ENCODE data around the gene PHOSPHO1.
"Not testable (repeated sequence)": the region's sequence is repeated elsewhere in the genome, so short reads cannot be mapped to it uniquely, and the experiment has no call there.

The PHOSPHO1 gene

GRCh38 chr17:49193513-49194296, 36.9 kb downstream of the PHOSPHO1 start:
- peak; percentile 34 for DNase-seq (ENCODE audit: low spot score)

- peak; percentile 94 for DNase-seq (ENCODE audit: low spot score)
These were observed 38.5 kb downstream of the PHOSPHO1 start for GRCh38 chr17:49191917-49192741.

- DNase-seq (ENCODE audit: low spot score), result peak; percentile 81
These were observed 39.1 kb downstream of the PHOSPHO1 start for GRCh38 chr17:49191409-49191916.

GRCh38 chr17:49190932-49191331, 39.7 kb downstream of the PHOSPHO1 start:
- no peak for DNase-seq (ENCODE audit: low spot score)

GRCh38 chr17:49187301-49187700, 43.3 kb downstream of the PHOSPHO1 start:
- DNase-seq (ENCODE audit: low spot score), result no peak

GRCh38 chr17:49185381-49185780, 45.2 kb downstream of the PHOSPHO1 start:
- not testable (repeated sequence) for DNase-seq (ENCODE audit: low spot score)

GRCh38 chr17:49184522-49184921, 46.1 kb downstream of the PHOSPHO1 start:
- not testable (repeated sequence) for DNase-seq (ENCODE audit: low spot score)

- DNase-seq (ENCODE audit: low spot score), result no peak
These were observed 46.8 kb downstream of the PHOSPHO1 start for GRCh38 chr17:49183801-49184200.

- no peak for DNase-seq (ENCODE audit: low spot score)
These were observed 47.2 kb downstream of the PHOSPHO1 start for GRCh38 chr17:49183341-49183740.

GRCh38 chr17:49180998-49181635, 49.5 kb downstream of the PHOSPHO1 start:
- no peak for DNase-seq (ENCODE audit: low spot score)

GRCh38 chr17:49180303-49180702, 50.3 kb downstream of the PHOSPHO1 start:
- DNase-seq (ENCODE audit: low spot score), result peak; percentile 53

- DNase-seq (ENCODE audit: low spot score), result not testable (repeated sequence)
These were observed 54.6 kb downstream of the PHOSPHO1 start for GRCh38 chr17:49175978-49176377.

Data from activated CD4-positive, alpha-beta T cell treated with anti-CD3 and anti-CD28 coated beads, Interleukin-2, Interleukin-4, amounts not matched to agents 100 ng/mL and 50 ng/mL, durations not matched to agents 16 hours and 8 hours (primary cell).